GM06990 (cell line): ENCODE results near the gene LGALS9.

Source experiments
- DNase-seq: peaks from one replicate; pipeline ENCODE4 v3.0.0-alpha.2; 2011; ENCODE audit not compliant: insufficient read length; ENCODE audit errors: extremely low read depth
- H3K27me3 ChIP-seq: replicated peaks from 2 replicates; pipeline ENCODE4 v1.6.0; 2011; ENCODE audit warnings: low read length; ENCODE audit not compliant: control insufficient read depth, insufficient read depth
- H3K36me3 ChIP-seq: 2 replicates; pipeline ENCODE4 v1.5.1; 2011; ENCODE audit warnings: low read length; ENCODE audit not compliant: control insufficient read depth, insufficient read depth
- H3K4me3 ChIP-seq: replicated peaks from 2 replicates; pipeline ENCODE4 v1.5.1; 2011; ENCODE audit warnings: low read depth, mild to moderate bottlenecking, control low read depth, low read length
- TF ChIP-seq, protein P1 (sequence below): IDR thresholded peaks from 2 replicates; pipeline ENCODE4 v1.5.1; 2011; ENCODE audit warnings: low read length, control low read depth, mild to moderate bottlenecking, inconsistent platforms; ENCODE audit not compliant: insufficient read depth, poor library complexity, severe bottlenecking

The LGALS9 gene

GRCh38 chr17:27657620-27658019 lies 26.6 kb downstream of the LGALS9 start:
- DNase-seq, result no peak
- TF ChIP-seq, protein P1, sequence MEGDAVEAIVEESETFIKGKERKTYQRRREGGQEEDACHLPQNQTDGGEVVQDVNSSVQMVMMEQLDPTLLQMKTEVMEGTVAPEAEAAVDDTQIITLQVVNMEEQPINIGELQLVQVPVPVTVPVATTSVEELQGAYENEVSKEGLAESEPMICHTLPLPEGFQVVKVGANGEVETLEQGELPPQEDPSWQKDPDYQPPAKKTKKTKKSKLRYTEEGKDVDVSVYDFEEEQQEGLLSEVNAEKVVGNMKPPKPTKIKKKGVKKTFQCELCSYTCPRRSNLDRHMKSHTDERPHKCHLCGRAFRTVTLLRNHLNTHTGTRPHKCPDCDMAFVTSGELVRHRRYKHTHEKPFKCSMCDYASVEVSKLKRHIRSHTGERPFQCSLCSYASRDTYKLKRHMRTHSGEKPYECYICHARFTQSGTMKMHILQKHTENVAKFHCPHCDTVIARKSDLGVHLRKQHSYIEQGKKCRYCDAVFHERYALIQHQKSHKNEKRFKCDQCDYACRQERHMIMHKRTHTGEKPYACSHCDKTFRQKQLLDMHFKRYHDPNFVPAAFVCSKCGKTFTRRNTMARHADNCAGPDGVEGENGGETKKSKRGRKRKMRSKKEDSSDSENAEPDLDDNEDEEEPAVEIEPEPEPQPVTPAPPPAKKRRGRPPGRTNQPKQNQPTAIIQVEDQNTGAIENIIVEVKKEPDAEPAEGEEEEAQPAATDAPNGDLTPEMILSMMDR, result no peak

DNA sequence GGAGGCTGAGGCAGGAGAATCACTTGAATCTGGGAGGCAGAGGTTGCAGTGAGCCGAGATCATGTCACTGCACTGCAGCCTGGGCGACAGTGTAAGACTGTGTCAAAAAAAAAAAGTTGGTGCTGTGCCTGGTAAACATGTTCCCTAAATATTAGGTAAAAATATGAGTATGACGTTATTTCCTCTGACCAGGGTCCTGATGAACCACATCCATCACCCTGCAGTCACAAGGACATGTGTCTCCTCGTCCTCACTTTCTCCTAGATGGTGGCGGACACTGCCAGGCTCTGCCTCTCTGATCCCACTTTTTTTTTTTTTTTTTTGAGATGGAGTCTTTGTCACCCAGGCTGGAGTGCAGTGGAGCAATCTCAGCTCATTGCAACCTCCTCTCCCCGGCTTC lies 28.7 kb downstream of the LGALS9 start:
- no peak for DNase-seq
- Histone ChIP-seq H3K36me3 (no peaks in the 10 kb centered on the region), H3K27me3 (no peaks in the 10 kb centered on the region; the same call in 1 of the 2 replicates), H3K4me3 (no peak overlapping the region)
- TF ChIP-seq, protein P1, result no peak

More at GRCh38 chr17:27657620-27658019, 26.6 kb downstream of the LGALS9 start:
- H3K4me3 ChIP-seq, result no peak overlapping the region
- H3K36me3 ChIP-seq, result no peaks in the 10 kb centered on the region
- no peaks in the 10 kb centered on the region; the same call in 1 of the 2 replicates for H3K27me3 ChIP-seq

DNA sequence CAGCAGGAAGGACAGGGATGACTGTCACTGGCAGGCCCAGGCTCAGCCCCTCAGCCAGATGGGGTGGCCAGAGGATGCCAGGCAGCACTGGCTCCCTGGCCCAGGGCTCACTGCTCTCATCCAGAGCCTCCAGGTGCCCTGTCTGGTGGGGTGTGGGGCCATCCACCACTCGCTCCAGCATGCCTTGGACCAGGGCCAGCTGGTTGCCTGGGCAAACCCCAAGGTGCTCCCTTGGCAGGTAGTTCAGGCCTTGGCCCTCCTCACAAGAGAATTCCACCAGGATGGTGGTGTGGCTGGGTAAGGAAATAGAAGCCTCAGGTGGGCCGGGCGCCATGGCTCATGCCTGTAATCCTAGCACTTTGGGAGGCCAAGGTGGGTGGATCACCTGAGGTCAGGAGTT lies 29.4 kb downstream of the LGALS9 start:
- Histone ChIP-seq H3K36me3 (no peaks in the 10 kb centered on the region), H3K4me3 (no peak overlapping the region), H3K27me3 (no peaks in the 10 kb centered on the region; the same call in 1 of the 2 replicates)
- TF ChIP-seq, protein P1, result no peak
- DNase-seq, result no peak

DNA sequence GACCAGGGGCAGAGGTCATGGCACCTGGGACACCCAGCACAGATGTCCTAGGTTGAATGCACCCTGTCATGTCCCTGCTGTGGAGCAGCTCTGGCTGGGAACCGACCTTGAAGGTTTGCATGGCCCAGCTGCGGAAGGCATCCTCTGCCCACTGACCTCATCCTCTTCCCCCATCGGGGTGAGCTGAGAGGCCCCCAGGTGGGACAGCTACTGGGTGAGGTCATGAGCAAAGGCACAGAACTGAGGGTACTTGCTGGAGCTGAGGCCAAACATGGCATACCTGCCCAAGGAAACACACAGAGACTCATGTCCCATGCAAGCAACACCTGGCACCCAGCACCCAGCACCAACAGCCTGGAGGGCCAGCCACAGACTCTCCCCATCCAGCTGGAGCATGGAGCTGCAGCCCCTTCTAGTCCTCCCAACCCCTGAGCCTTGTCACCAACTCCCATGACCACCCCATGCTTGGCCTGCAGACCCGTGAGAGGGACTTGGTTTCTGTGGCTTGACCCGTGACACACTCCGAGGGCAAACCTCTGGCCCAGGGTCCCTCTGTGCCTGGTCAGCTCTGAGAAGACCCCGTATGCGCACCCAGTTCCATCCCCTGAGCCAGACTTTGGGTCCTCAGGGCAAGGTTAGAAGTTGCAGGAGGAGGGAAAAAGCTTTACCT lies 33.1 kb downstream of the LGALS9 start:
- DNase-seq, result no peak
- no peaks in the 10 kb centered on the region; the same call in 1 of the 2 replicates for H3K27me3 ChIP-seq
- no peaks in the 10 kb centered on the region for H3K36me3 ChIP-seq
- TF ChIP-seq, protein P1, result no peak
- no peak overlapping the region for H3K4me3 ChIP-seq

DNA sequence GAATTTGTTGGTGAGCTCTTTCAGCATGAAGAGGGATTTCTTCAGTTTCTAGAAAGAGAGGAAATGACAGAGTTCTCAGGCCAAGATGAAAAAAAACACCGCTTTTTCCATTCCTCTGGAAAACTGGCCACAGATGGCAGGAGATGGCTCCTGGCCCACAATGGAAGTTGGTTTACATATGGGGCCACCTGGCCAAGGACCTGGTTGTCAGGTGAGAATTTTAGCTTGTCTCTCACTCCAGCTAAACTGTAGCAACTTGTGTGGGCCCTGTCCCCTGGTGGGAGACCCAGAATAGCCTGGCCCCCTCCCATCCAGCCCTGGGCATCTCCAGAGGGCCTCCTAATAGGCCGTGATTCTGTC lies 33.6 kb downstream of the LGALS9 start:
- DNase-seq, result no peak
- no peaks in the 10 kb centered on the region; the same call in 1 of the 2 replicates for H3K27me3 ChIP-seq
- TF ChIP-seq, protein P1, result no peak
- no peak overlapping the region for H3K4me3 ChIP-seq
- H3K36me3 ChIP-seq, result no peaks in the 10 kb centered on the region
